ENCODE data around the gene TAF3. TPM values are rescaled to one million over a fixed set of nuclear protein-coding genes. Genes with fewer than 3 reads are reported as not detected.

Gene TAF3
- total RNA-seq, 1 donor from 2014 or later, result 8.5 TPM

- H3K9me3 ChIP-seq, result no peaks in the 10 kb centered on the region
- intact Hi-C loops (cut with DNase I), result no loop called here
- no peak overlapping the region for H3K4me3 ChIP-seq
- no peak overlapping the region for H3K27ac ChIP-seq
- no peaks in the 10 kb centered on the region for H3K27me3 ChIP-seq
- H3K4me1 ChIP-seq, result no peaks in the 10 kb centered on the region
- no peak for DNase-seq (ENCODE audit: low spot score in 2 of 2)
- TF ChIP-seq, protein P1, sequence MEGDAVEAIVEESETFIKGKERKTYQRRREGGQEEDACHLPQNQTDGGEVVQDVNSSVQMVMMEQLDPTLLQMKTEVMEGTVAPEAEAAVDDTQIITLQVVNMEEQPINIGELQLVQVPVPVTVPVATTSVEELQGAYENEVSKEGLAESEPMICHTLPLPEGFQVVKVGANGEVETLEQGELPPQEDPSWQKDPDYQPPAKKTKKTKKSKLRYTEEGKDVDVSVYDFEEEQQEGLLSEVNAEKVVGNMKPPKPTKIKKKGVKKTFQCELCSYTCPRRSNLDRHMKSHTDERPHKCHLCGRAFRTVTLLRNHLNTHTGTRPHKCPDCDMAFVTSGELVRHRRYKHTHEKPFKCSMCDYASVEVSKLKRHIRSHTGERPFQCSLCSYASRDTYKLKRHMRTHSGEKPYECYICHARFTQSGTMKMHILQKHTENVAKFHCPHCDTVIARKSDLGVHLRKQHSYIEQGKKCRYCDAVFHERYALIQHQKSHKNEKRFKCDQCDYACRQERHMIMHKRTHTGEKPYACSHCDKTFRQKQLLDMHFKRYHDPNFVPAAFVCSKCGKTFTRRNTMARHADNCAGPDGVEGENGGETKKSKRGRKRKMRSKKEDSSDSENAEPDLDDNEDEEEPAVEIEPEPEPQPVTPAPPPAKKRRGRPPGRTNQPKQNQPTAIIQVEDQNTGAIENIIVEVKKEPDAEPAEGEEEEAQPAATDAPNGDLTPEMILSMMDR (IDR thresholded peaks at IDR 0.05), result no peak
- H3K36me3 ChIP-seq, result peaks cover 23 to 46% of the 10 kb centered on the region in 2 donors
These were observed 194.7 kb downstream of the TAF3 start for GRCh38 chr10:8013006-8013405.

DNA sequence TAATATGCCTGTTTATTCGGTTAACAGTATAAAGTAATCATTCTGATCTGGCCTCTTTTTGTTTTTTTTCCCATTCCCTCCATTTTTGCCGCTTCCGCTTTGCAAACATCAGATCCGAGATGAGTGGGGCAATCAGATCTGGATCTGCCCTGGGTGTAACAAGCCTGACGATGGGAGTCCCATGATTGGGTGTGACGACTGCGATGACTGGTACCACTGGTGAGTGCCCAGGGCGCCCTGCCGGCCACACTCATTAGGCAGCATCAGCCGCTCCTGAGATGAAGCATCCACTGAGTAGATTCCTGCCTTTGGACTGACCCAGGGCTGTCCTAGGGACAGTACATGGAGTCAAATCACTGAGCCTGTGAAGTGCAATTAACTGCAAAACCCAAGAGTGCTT lies 195.3 kb downstream of the TAF3 start:
- intact Hi-C loops (cut with DNase I), result no loop called here
- Histone ChIP-seq H3K4me3 (no peak overlapping the region), H3K9me3 (no peaks in the 10 kb centered on the region), H3K4me1 (no peaks in the 10 kb centered on the region), H3K36me3 (peaks cover 23 to 43% of the 10 kb centered on the region in 2 donors), H3K27me3 (no peaks in the 10 kb centered on the region), H3K27ac (no peak overlapping the region)
- TF ChIP-seq, protein P1 (IDR thresholded peaks at IDR 0.05), result no peak
- DNase-seq (ENCODE audit: low spot score in 2 of 2), result no peak

DNA sequence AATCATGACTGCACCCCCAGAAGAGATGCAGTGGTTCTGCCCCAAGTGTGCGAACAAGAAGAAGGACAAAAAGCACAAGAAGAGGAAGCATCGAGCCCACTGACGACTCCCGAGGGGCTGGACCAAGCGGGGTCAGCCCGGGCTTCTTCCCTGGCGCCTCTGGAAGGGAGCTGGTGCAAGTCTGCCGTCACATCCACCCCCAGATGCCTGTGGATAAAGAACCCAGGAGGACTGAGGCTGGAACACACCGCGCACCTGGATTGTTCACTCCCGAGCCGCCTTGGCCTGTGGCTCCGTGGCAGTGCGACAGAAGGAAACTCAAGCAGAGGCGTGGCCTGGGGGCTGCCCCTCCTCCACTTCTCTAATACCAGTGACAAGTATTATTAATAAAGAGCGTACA lies 196.3 kb downstream of the TAF3 start:
- Histone ChIP-seq H3K27me3 (no peaks in the 10 kb centered on the region), H3K27ac (no peak overlapping the region), H3K4me3 (no peak overlapping the region), H3K36me3 (peaks cover 20 to 36% of the 10 kb centered on the region in 2 donors), H3K9me3 (no peaks in the 10 kb centered on the region), H3K4me1 (no peaks in the 10 kb centered on the region)
- DNase-seq (ENCODE audit: low spot score in 2 of 2), result no peak
- TF ChIP-seq, protein P1 (IDR thresholded peaks at IDR 0.05), result no peak
- intact Hi-C loops (cut with DNase I), result no loop called here

- TF ChIP-seq, protein P1 (IDR thresholded peaks at IDR 0.05), result no peak
- H3K36me3 ChIP-seq, result peaks cover 9 to 16% of the 10 kb centered on the region in 2 donors
- no peaks in the 10 kb centered on the region for H3K4me1 ChIP-seq
- no peak for DNase-seq (ENCODE audit: low spot score in 2 of 2)
- intact Hi-C loops (cut with DNase I), result no loop called here
- no peak overlapping the region for H3K27ac ChIP-seq
- no peaks in the 10 kb centered on the region for H3K9me3 ChIP-seq
- no peaks in the 10 kb centered on the region for H3K27me3 ChIP-seq
- no peak overlapping the region for H3K4me3 ChIP-seq
These were observed 199.0 kb downstream of the TAF3 start for GRCh38 chr10:8017277-8017676.

DNA sequence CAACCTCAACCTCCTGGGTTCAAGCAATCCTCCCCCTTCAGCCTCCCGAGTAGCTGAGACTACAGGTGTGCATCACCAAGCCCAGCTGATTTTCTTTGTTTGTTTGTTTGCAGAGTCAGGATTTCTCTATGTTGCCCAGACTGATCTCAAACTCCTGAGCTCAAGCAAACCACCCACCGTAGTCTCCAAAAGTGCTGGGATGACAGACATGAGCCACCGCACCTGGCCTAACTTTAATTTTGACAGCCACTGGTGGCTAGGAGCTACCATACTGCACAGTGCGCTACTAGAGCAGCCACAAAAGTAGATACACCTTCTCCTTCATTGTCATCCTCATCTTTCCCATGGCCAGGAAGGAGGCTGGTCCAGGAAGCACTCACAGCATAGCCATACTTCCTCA lies 205.0 kb downstream of the TAF3 start:
- Histone ChIP-seq H3K4me3 (no peak overlapping the region), H3K27me3 (no peaks in the 10 kb centered on the region), H3K9me3 (no peaks in the 10 kb centered on the region), H3K27ac (no peak overlapping the region), H3K36me3 (no peaks in the 10 kb centered on the region), H3K4me1 (no peaks in the 10 kb centered on the region)
- no peak for DNase-seq (ENCODE audit: low spot score in 2 of 2)
- TF ChIP-seq, protein P1 (IDR thresholded peaks at IDR 0.05), result no peak
- intact Hi-C loops (cut with DNase I), result no loop called here

DNA sequence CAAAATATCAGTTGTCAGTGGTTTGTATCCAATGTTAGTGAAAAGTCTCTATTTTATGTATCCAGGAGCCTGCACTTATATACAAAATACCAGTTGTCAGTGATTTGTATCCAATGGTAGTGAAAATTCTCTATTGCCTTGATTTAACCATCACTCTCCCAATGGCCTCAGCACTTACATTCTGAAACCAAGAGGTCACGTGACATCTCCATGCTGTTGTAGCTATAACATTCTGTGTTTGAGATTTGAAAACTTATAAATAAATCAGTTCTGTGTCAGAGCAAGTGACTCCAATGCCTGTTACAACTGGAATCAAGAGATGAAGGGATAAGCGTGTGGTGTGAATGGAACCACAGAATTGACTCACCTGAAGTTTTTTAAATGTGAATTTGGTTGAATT lies 205.5 kb downstream of the TAF3 start:
- no peak for DNase-seq (ENCODE audit: low spot score in 2 of 2)
- TF ChIP-seq, protein P1 (IDR thresholded peaks at IDR 0.05), result no peak
- Histone ChIP-seq H3K27ac (no peak overlapping the region), H3K9me3 (no peaks in the 10 kb centered on the region), H3K4me3 (no peak overlapping the region), H3K36me3 (no peaks in the 10 kb centered on the region), H3K27me3 (no peaks in the 10 kb centered on the region), H3K4me1 (no peaks in the 10 kb centered on the region)
- intact Hi-C loops (cut with DNase I), result no loop called here

Measured in ascending aorta (tissue), 2 donors.